GM19463 (cell line): Measurements from ENCODE around the gene RERE.
"Not testable (repeated sequence)": the region's sequence is repeated elsewhere in the genome, so short reads cannot be mapped to it uniquely, and the experiment has no call there.

Source experiments
- ATAC-seq: cut with Tn5 transposase; IDR thresholded peaks from one replicate; pipeline ENCODE4 v1.9.1; 2021; ENCODE audit warnings: mild to moderate bottlenecking, moderate library complexity; ENCODE audit not compliant: unreplicated experiment

Gene RERE

GRCh38 chr1:8464377-8464776 is 353.1 kb downstream of the RERE start:
- ATAC-seq = no peak

- no peak for ATAC-seq
These were observed 354.1 kb downstream of the RERE start for GRCh38 chr1:8463144-8463927.

- no peak for ATAC-seq
These were observed 355.0 kb downstream of the RERE start for GRCh38 chr1:8462371-8462892.

GRCh38 chr1:8461351-8462110 is 355.9 kb downstream of the RERE start:
- no peak for ATAC-seq

DNA sequence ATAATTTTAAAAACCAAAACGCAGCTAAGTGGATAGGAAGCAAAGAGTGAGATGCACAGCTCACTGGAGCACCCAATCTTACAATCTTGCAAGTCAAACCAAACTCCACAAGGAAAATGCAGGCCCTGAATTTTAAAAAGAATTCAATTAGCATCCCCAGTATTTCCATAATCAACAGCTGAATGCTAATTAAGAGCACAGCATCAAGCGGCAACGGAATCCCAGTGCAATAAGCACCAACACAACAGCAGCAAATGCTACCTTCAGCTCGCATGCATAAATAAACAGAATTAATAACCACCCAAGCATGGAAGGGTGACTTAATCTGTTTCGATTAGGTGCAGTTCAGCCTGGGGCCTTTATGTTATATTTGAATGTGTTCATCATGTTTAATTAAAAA is 356.7 kb downstream of the RERE start:
- no peak for ATAC-seq

GRCh38 chr1:8460132-8460544 is 357.3 kb downstream of the RERE start:
- no peak for ATAC-seq

GRCh38 chr1:8458607-8459006 is 358.8 kb downstream of the RERE start:
- ATAC-seq = no peak

GRCh38 chr1:8457760-8458381 is 359.6 kb downstream of the RERE start:
- ATAC-seq = no peak

- no peak for ATAC-seq
These were observed 360.4 kb downstream of the RERE start for GRCh38 chr1:8456991-8457390.

DNA sequence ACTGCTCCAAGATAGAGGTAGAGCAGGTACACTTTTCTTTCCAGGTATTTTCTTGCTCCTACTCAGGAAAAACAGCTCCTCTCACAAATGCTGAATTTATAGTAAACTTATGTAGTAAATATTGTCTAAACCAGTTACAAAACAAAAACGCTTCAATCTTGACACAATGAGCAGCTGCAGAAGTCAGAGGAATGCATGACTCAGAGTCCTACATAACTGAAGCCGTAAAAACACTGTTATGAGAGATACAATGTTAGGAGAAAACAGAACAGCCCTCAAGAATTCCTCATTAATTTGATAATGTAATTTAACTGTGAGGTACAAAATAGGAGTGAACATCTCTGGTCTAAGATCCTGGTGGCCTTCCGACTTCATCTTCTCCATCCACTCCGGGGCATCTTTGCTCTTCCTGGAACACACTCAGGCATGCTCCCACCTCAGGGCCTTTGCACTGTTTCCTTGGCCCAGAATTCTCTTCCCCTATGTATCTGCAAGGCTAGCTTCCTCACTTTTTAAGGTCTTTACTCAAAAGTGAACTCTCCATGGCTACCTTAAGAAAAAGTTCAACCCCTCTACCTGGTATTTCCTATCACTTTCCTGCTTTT is 361.0 kb downstream of the RERE start:
- ATAC-seq = no peak

DNA sequence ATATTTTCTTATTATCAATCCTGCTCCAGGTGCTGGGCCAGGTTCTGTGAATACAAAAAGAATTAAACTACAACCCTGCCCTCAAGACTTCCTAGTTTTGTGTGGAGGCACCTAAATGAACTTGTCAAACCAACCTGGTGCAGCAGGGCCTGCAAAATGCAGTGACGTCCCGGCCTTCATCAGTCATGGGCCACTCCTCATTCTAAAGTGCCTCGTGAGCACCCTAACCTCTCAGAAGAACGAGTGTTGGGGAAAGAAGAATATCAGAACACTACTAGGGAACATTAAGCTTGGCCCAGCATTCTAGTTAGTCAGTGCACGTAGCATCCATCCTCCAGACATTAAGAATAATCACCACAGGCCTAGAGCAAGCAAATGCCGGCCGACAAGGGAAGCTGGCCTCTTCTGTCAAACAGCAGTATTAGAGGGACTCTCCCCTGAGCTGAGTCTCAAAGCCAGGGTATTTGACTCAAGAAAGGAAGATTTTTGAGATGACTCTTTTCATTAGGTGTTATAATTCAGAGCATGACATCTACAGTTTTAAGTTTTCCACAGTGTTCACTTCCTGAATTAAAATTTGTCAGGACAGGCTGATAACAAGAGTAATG is 361.6 kb downstream of the RERE start:
- no peak for ATAC-seq

DNA sequence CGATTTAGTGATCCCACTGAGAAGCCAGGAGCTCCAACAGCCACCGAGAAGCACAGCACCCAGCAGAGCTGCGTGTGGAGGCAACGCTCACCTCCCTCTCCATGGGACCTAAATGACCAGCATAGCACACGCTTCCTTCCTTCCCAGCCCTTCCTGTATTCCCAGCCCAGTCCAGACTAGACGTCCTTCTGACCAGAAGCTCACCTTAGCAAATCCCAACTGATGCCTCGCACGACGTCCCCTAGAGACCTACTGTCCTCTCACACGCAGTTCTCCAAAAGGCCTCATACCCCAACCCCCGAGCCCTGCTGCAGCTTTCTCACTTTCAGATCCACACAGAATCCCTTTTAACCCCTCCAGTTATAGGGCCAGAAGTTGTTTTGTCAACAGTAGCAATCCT is 367.1 kb downstream of the RERE start:
- ATAC-seq = no peak

DNA sequence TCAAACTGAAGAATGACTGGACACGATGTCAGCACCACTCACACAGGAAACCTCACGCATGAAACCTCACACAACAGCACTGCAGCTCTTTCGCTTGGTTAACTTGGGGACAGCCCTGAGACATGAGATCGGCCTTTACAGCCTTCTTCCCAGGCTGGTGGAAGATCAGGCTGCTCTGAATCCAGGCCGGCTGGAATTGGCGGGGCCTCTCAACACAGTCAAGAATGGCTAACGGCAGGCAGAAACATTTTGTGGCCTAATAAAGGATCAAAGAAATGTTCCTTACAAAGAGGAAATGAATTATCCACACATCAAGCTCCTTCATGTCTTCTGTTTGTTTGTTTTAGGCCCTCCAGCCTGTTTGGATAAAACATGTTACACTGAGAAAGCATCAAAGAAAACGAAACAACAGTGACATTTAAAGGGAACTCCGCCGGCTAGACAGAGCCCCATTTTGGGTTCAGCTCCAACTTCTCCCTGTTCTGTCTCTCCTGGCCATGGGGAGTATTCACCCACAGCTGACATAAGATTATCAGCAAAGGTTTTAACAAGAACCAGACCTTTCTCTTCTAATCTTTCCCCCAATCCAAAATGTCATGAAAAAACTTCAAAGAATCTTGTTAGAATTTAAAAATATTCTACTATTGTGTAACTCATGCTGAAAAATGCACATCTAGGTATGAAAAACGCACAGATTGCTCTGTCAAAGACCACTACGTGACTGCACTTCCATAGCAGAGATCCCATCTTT is 368.4 kb downstream of the RERE start:
- ATAC-seq = no peak

GRCh38 chr1:8448505-8448904 is 368.9 kb downstream of the RERE start:
- ATAC-seq = not testable (repeated sequence)

GRCh38 chr1:8447616-8448150 is 369.8 kb downstream of the RERE start:
- no peak for ATAC-seq

DNA sequence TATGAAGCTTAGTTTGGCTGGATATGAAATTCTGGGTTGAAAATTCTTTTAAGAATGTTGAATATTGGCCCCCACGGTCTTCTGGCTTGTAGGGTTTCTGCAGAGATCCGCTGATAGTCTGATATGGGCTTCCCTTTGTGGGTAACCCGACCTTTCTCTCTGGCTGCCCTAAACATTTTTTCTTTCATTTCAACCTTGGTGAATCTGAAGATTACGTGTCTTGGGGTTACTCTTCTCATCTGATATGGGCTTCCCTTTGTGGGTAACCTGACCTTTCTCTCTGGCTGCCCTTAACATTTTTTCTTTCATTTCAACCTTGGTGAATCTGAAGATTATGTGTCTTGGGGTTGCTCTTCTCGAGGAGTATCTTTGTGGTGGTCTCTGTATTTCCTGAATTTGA is 371.3 kb downstream of the RERE start:
- ATAC-seq = not testable (repeated sequence)

GRCh38 chr1:8443558-8444194 is 373.8 kb downstream of the RERE start:
- no peak for ATAC-seq

GRCh38 chr1:8441426-8441825 is 376.0 kb downstream of the RERE start:
- no peak for ATAC-seq

DNA sequence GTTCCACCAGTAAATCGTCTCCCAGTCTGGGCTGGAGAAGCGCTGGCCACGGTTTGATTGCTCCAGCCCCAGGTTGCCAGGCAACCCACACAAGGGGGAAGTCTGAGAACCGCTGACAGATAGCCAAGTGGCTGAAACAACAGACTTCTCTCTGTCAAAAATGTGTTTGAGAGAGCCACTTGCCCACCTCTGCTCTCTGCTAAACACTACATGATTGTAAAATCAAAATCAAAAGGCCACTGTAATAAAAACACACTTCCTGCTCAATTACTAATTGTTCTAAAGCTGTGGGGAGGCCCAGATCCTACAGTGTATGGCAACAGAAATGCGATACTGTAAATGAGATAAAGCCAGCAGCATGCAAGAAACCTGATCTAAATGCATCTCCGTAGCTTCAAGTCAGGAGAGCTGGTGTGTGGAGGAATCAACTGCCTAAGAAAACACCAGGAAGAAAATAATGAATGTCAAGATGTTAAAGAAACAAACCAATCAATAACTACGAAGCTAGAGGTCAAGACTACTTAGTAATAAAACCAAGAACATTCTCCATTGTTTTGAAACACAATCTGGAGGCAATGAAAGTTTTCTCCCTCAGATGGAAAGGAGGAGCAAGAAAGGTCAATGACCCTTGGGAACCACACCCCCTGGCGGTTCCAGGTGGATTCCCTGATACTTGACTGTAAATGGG is 378.3 kb downstream of the RERE start:
- peak; percentile 51 for ATAC-seq
